DMS 273 (cell line): ENCODE measurements around the gene TMEM145.
A peak's percentile ranks its signal among the peaks of the same experiment; 100 is the strongest.

Experiments used
- DNase-seq: peaks from one replicate; lab custom pipeline; 2025; ENCODE audit not compliant: unreplicated experiment; lab: John Stamatoyannopoulos, UW

The TMEM145 gene

GRCh38 chr19:42357290-42357689 is 44.2 kb downstream of the TMEM145 start:
- DNase-seq = no peak

DNA sequence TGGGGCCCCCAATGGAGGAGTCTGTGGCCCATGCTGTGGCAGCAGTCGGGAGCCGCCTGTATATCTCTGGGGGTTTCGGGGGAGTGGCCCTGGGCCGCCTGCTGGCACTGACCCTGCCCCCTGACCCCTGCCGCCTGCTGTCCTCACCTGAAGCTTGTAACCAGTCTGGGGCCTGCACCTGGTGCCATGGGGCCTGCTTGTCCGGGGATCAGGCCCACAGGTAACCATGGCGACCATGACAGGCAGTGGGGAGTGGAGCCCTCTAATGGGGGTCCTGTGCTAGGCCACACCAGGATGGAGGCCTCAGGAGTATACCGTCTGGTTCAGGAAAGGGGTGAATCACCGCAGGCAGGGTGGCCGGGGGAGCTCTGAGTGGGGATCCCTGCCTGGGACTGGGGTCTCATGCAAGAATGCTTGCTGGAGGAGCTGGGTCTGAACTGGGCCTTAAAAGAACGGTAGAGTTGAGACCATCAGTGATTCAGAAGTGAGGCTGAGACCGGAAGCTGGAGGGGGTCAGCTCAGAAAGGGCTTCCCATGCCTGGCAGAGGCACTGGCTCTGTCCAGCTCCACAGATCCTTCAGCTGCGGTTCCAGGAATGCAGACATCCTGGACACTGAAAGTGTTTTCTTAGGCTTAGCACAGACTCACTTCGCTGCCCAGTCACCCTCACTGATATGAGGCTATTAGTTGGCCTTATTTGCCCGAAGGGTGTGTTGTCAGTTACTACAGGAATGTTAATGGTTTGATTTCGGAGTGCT is 47.9 kb downstream of the TMEM145 start:
- peak; percentile 34 for DNase-seq

- DNase-seq = no peak
Measured at GRCh38 chr19:42361545-42361910, 48.4 kb downstream of the TMEM145 start.

GRCh38 chr19:42362342-42362741 is 49.2 kb downstream of the TMEM145 start:
- DNase-seq = no peak

DNA sequence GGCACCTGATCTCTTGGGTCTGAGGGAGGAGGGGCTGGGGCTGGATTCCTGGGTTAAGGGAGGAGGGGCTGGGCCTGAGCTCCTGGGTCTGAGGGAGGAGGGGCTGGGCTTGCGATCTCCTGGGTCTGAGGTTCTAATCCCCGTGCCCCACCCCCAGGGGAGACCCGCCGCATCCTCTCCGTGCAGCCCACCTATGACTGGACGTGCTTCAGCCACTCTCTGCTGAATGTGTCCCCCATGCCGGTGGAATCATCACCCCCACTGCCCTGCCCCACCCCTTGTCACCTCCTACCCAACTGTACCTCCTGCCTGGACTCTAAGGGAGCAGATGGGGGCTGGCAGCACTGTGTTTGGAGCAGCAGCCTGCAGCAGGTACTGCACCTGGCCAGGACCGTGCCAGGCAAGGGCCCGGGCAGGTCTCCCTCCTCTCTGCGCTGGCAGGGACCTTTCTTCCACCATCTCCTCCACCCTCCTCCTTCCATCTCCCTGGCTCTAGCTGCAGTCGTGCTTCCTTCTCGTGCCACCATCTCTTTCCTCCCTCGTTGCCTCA is 49.9 kb downstream of the TMEM145 start:
- DNase-seq = no peak

DNA sequence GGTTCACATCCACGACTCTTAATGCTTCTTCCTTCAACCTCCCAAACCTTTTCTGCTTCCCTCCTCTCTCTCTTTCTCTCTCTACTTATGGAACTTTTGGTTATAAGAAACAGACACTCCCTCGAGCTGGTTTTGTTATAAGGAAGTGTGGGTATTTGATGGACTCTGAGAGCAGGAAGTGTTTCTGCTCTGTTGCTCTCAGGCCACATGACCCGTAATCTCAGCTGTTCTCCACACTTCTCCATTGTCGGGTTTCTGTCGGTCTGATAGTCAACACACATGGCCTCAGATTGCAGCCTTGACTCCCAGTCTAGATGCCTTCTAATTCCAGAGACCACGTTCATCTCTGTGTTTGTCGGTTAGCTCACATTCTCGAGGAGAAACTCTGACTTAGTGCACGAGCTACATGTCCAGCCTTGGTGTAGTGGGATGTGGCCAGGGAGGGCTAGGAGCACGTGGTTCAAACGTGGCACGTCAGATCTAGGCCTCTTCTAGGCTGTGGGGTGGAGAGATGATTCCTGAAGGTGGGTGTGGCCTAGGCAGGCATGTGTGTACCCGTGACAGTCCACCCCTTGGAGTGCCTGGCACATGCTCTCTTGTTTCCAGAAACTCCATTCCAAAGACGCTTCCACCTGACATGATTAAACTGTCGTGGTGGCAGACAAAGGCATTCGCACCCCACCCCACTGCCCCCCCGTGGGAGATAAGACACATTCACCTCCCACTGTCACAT is 50.7 kb downstream of the TMEM145 start:
- peak; percentile 35 for DNase-seq

DNA sequence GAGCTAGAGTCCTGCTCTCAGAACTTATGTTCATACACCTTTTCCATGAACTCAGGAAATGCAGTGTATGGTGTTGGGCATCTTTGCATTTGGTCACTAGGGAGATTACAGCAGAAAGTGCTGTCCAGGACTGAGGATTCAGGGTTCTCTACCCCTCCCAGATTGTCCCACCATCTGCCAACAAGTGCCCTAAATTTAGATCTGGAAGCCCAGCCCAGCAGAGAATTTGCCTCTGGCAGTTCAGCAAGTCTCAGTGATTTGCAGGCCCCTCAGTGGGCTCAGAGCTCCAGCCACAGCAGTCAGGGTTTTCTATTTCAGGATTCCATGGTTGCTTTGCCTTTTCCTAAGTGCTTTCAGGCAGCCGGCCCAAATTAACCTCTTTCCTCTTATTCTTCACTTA is 53.6 kb downstream of the TMEM145 start:
- DNase-seq = peak; percentile 62

- DNase-seq = no peak
Measured at GRCh38 chr19:42367929-42368328, 54.8 kb downstream of the TMEM145 start.

DNA sequence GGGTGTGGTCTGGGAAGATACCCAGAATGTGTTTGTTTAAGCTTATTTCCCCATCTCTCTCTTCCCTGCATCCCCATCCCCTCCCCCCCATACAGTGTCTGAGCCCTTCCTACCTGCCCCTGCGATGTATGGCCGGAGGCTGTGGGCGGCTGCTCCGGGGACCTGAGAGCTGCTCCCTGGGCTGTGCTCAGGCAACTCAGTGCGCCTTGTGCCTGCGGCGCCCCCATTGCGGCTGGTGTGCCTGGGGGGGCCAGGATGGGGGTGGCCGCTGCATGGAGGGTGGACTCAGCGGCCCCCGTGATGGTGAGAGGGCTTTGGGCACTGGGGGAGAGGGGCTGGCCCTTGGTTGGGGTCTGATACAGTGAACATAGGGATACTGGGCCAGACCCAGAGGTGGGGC is 55.3 kb downstream of the TMEM145 start:
- DNase-seq = no peak

GRCh38 chr19:42368765-42369164 is 55.7 kb downstream of the TMEM145 start:
- no peak for DNase-seq

- no peak for DNase-seq
Measured at GRCh38 chr19:42369433-42370067, 56.4 kb downstream of the TMEM145 start.

DNA sequence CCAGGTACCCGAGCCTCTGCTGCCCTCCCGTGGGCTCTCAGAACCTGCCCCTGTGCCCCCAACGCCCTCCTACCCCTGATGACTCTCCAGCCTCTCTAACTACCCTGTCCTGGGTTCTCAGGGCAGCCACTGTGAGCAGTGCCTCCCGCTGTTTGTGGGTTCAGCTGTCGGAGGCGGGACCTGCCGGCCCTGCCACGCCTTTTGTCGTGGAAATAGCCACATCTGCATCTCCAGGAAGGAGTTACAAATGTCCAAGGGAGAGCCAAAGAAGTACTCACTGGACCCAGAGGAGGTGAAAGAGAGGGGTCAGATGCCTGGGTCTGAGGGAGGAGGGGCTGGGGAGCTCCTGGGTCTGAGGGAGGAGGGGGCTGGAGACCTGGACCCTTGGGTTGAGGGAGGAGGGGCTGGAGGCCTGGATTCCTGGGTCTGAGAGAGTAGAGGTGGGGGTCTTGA is 57.0 kb downstream of the TMEM145 start:
- DNase-seq = no peak

DNA sequence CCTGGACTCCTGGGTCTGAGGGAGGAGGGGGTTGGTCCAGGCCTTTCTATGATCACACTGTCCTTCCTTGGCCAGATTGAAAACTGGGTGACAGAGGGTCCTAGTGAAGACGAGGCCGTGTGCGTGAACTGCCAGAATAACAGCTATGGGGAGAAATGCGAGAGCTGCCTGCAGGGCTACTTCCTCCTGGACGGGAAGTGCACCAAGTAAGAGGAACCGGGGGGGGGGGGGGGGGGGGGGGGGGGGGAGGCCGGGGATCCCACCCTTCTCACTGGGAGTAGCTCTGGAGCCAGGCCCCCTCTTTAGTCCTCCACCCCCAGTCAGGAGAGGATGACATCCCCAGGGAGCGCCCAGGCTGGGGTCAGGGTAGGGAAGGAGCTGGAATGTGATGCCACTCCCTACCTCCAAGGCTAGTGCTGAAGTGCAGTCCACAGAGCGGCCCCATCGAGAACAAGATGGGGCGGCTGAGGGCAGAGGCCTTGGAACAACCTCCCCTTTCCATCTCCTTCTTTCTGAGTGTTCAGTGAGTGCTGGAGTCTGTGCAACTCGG is 57.6 kb downstream of the TMEM145 start:
- DNase-seq = no peak
